Vagina (tissue), 2 donors: ENCODE results near the gene MYL7. TPM values are rescaled to one million over a fixed set of nuclear protein-coding genes. Genes with fewer than 3 reads are reported as not detected.

Experiments used
- DNase-seq, 2 donors: peaks; one replicate each; pipeline ENCODE4 v3.0.0-alpha.2; 2017; ENCODE audit errors: extremely low spot score in 2 of 2
- H3K27ac ChIP-seq: fragments of 200-600 bp; sonication (generic); one replicate; pipeline ENCODE4 v1.5.1; 2019
- H3K27me3 ChIP-seq: fragments of 200-600 bp; sonication (generic); one replicate; pipeline ENCODE4 v1.5.1; 2019
- H3K36me3 ChIP-seq, 2 donors: fragments of 200-600 bp; sonication (generic); one replicate each; pipeline ENCODE4 v1.5.1; 2017 to 2019
- H3K4me1 ChIP-seq: fragments of 200-600 bp; sonication (generic); one replicate; pipeline ENCODE4 v1.5.1; 2019
- H3K4me3 ChIP-seq, 2 donors: fragments of 200-600 bp; sonication (generic); 1 replicate in 1 of 2; 2 replicates in 1 of 2; pipeline ENCODE4 v1.5.1; 2016 to 2019
- H3K9me3 ChIP-seq: fragments of 200-600 bp; sonication (generic); one replicate; pipeline ENCODE4 v1.5.1; 2019
- CTCF ChIP-seq, 3 experiments: fragments of 450-650 bp in 2 of 3; fragments of 200-600 bp in 1 of 3; sonication (generic) in 1 of 3; IDR thresholded peaks; one replicate each; pipeline ENCODE4 v1.5.1; 2017 to 2019; ENCODE audit warnings: antibody characterized with exemption in 3 of 3, mild to moderate bottlenecking in 2 of 3, moderate library complexity in 2 of 3
- POLR2A ChIP-seq, 2 donors: fragments of 450-650 bp; IDR thresholded peaks; one replicate each; pipeline ENCODE4 v1.6.1; 2017; ENCODE audit warnings: antibody characterized with exemption in 2 of 2, mild to moderate bottlenecking in 2 of 2, moderate library complexity in 2 of 2
- POLR2AphosphoS5 ChIP-seq, 2 donors: sonication (generic); formaldehyde crosslinking; IDR thresholded peaks; one replicate each; pipeline ENCODE4 v1.9.0; 2017; ENCODE audit warnings: antibody characterized with exemption in 2 of 2, mild to moderate bottlenecking in 2 of 2, low read depth in 1 of 2; ENCODE audit not compliant: insufficient read depth in 1 of 2
- intact Hi-C: fragments of 100-400 bp; cut with DNase I; formaldehyde crosslinking; loops from one replicate; pipeline ENCODE4 v1.15.1; 2023
- total RNA-seq: library from RNA; depleted of rRNA; stranded (reverse); fragments of >200 nt; gene quantifications from one replicate; pipeline ENCODE4 v1.2.3, GENCODE V29; 2016

The MYL7 gene
- not detected for total RNA-seq

GRCh38 chr7:44141221-44141850 is at the start of gene MYL7:
TSS of gene MYL7 (minus strand) at chr7:44141332. CDS start at chr7:44141305, 27 bp downstream.
- intact Hi-C loops, result no loop called here
- H3K4me3 ChIP-seq, result no peak within 1 kb of the TSS
- H3K27ac ChIP-seq, result no peak within 1 kb of the TSS
- no peaks in the 10 kb centered on the region for H3K9me3 ChIP-seq
- peaks cover 14% of the 10 kb centered on the region for H3K4me1 ChIP-seq
- DNase-seq, result no peak
- no peaks in the 10 kb centered on the region for H3K36me3 ChIP-seq
- TF ChIP-seq POLR2A (IDR thresholded peaks at IDR 0.05) (no peak), POLR2AphosphoS5 (IDR thresholded peaks at IDR 0.05; ENCODE audit: insufficient read depth in 1 of 2, low read depth in 1 of 2) (no peak), CTCF (IDR thresholded peaks at IDR 0.05) (no peak)
- no peaks in the 10 kb centered on the region for H3K27me3 ChIP-seq

- intact Hi-C loops, result loop anchor here (10.0 kb wide), 1 partner anchor 115 kb away; no protein-coding TSS in a partner anchor
- TF ChIP-seq POLR2A (IDR thresholded peaks at IDR 0.05) (no peak), CTCF (IDR thresholded peaks at IDR 0.05) (no peak), POLR2AphosphoS5 (IDR thresholded peaks at IDR 0.05; ENCODE audit: insufficient read depth in 1 of 2, low read depth in 1 of 2) (no peak)
Observed at GRCh38 chr7:44189993-44190872, 49.1 kb upstream of the MYL7 start.

DNA sequence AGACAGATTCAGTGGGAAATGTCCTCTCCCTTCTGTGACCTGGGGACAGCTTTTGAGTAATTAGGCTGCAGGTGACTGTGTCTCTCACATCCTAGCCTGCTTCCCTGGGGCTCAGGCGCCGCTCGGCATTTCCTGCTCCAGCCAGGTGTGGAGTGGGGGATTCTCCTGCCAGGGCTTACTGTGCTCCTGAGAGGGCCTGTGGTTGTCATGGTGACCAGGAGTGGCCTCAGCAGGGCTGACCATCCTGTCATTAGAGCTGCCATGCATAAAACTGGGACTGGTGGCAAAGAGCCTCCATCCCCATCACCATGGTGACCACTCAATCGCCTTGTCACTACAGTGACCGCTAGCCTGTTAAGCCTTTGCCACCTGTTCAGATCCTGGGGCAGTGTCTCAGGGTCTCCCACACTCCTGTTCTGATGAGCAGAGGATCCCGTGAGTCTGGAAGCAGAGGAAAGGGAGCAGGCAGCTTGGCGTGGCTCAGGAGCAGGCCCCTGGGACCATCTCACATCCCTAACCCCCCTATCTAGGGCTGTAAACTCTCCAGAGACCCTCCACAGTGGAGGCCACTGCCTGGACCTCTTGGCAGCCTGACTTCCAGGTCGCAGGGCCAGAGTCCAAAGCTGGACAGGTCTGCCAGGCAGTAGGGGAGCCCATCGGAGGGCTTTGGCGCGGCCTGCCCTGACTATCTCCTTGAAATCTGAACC is 48.3 kb upstream of the MYL7 start, which contains the start of gene GCK:
Gene GCK, minus strand, starts transcription at position 154 of the 707 bp plus-strand sequence. CDS start 486 bp downstream, outside the sequence.
- intact Hi-C loops, result no loop called here
- TF ChIP-seq POLR2A (IDR thresholded peaks at IDR 0.05), result no peak
- TF ChIP-seq POLR2AphosphoS5 (IDR thresholded peaks at IDR 0.05; ENCODE audit: insufficient read depth in 1 of 2, low read depth in 1 of 2), result no peak
- no peak for TF ChIP-seq CTCF (IDR thresholded peaks at IDR 0.05)
- Histone ChIP-seq H3K4me1 (no peaks in the 10 kb centered on the region), H3K36me3 (no peaks in the 10 kb centered on the region), H3K27ac (no peak within 1 kb of the TSS), H3K9me3 (no peaks in the 10 kb centered on the region), H3K4me3 (no peak within 1 kb of the TSS), H3K27me3 (no peaks in the 10 kb centered on the region)
- DNase-seq, result no peak

More at GRCh38 chr7:44189993-44190872, 49.1 kb upstream of the MYL7 start:
- H3K4me1 ChIP-seq, result no peaks in the 10 kb centered on the region
- no peaks in the 10 kb centered on the region for H3K27me3 ChIP-seq
- no peaks in the 10 kb centered on the region for H3K36me3 ChIP-seq
- DNase-seq, result no peak
- H3K9me3 ChIP-seq, result no peaks in the 10 kb centered on the region
- no peak overlapping the region for H3K4me3 ChIP-seq
- H3K27ac ChIP-seq, result no peak overlapping the region

GRCh38 chr7:44188480-44189225 is 47.5 kb upstream of the MYL7 start:
- no peak for DNase-seq
- H3K4me1 ChIP-seq, result no peaks in the 10 kb centered on the region
- H3K9me3 ChIP-seq, result no peaks in the 10 kb centered on the region
- H3K27ac ChIP-seq, result no peak overlapping the region
- H3K4me3 ChIP-seq, result no peak overlapping the region
- intact Hi-C loops, result no loop called here
- H3K27me3 ChIP-seq, result no peaks in the 10 kb centered on the region
- H3K36me3 ChIP-seq, result no peaks in the 10 kb centered on the region
- TF ChIP-seq POLR2AphosphoS5 (IDR thresholded peaks at IDR 0.05; ENCODE audit: insufficient read depth in 1 of 2, low read depth in 1 of 2) (no peak), POLR2A (IDR thresholded peaks at IDR 0.05) (no peak), CTCF (IDR thresholded peaks at IDR 0.05) (no peak)
